HepG2 (cell line): ENCODE data around the gene SKA2. TPM values are rescaled to one million over a fixed set of nuclear protein-coding genes. Genes with fewer than 3 reads are reported as not detected.

ENCODE experiments used
- ATF3 ChIP-seq: sonication (generic); formaldehyde crosslinking; IDR thresholded peaks from 2 replicates; pipeline ENCODE4 v1.4.0; 2020; ENCODE audit warnings: missing genetic modification reagents
- GATAD1 ChIP-seq: IDR thresholded peaks from 2 replicates; pipeline ENCODE4 v1.6.1; 2016; ENCODE audit warnings: missing genetic modification reagents, missing compliant biosample characterization
- KLF16 ChIP-seq, 2 experiments: sonication (generic) in 1 of 2; formaldehyde crosslinking in 1 of 2; IDR thresholded peaks; 2 replicates each; pipeline versions ENCODE4 v1.6.1 to v1.8.0; 2016 to 2023; ENCODE audit warnings: missing genetic modification reagents in 2 of 2, missing compliant biosample characterization in 1 of 2
- MXD4 ChIP-seq: IDR thresholded peaks from 2 replicates; pipeline ENCODE4 v1.6.1; 2016; ENCODE audit warnings: mild to moderate bottlenecking, missing biosample characterization, missing genetic modification reagents
- TAF15 ChIP-seq: fragments of 200-400 bp; formaldehyde crosslinking; IDR thresholded peaks from one replicate; pipeline ENCODE4 v1.6.1; 2018; ENCODE audit warnings: mild to moderate bottlenecking, low read depth, low read length; ENCODE audit not compliant: poor library complexity, severe bottlenecking
- ZBTB42 ChIP-seq: sonication (generic); formaldehyde crosslinking; IDR thresholded peaks from 2 replicates; pipeline ENCODE4 v1.5.0; 2020; ENCODE audit warnings: mild to moderate bottlenecking, missing genetic modification reagents
- ZNF20 ChIP-seq: sonication (generic); formaldehyde crosslinking; IDR thresholded peaks from 2 replicates; pipeline ENCODE4 v1.4.0; 2020; ENCODE audit warnings: mild to moderate bottlenecking, moderate library complexity, missing genetic modification reagents
- ZNF468 ChIP-seq: sonication (generic); formaldehyde crosslinking; IDR thresholded peaks from 2 replicates; pipeline ENCODE4 v1.8.0; 2022; ENCODE audit warnings: mild to moderate bottlenecking, moderate library complexity, missing genetic modification reagents
- ZNF83 ChIP-seq: sonication (generic); formaldehyde crosslinking; IDR thresholded peaks from 2 replicates; pipeline ENCODE4 v1.4.0; 2020; ENCODE audit warnings: missing genetic modification reagents, mild to moderate bottlenecking, borderline replicate concordance
- polyA plus RNA-seq, 8 experiments: library from polyadenylated mRNA; depleted of rRNA in 3 of 8; stranded (reverse) in 7 of 8; unstranded in 1 of 8; fragments of >200 nt; fragmentation: Illumina TruSeq in 4 of 8; extraction: Trizol in 4 of 8; gene quantifications; 2 replicates each; pipeline versions ENCODE4 v1.2.1 to v1.2.3, GENCODE V29; 2011 to 2016; ENCODE audit warnings: low read depth in 4 of 8, missing spikeins in 1 of 8, mixed read lengths in 1 of 8; ENCODE audit not compliant: insufficient read depth in 1 of 8
- total RNA-seq, 5 experiments: library from RNA; depleted of rRNA; stranded (reverse); fragments of >200 nt; fragmentation: Illumina TruSeq; extraction: Trizol; gene quantifications; 2 replicates each; pipeline ENCODE4 v1.2.3, GENCODE V29; 2016; ENCODE audit warnings: low read depth in 1 of 5
- TF ChIP-seq, protein P1 (sequence below): IDR thresholded peaks from 2 replicates; pipeline ENCODE4 v1.6.1; 2018; ENCODE audit warnings: missing genetic modification reagents, mild to moderate bottlenecking, missing compliant biosample characterization
- TF ChIP-seq, protein P2 (sequence below): IDR thresholded peaks from 2 replicates; pipeline ENCODE4 v1.6.1; 2018; ENCODE audit warnings: missing genetic modification reagents
- TF ChIP-seq, protein P3 (sequence below): sonication (generic); formaldehyde crosslinking; IDR thresholded peaks from 2 replicates; pipeline ENCODE4 v1.5.0; 2020; ENCODE audit warnings: missing genetic modification reagents, mild to moderate bottlenecking, borderline replicate concordance
- TF ChIP-seq, protein P4 (sequence below), 2 experiments: fragments of 450-650 bp in 1 of 2; sonication (generic) in 1 of 2; formaldehyde crosslinking in 1 of 2; IDR thresholded peaks; 2 replicates each; pipeline versions ENCODE4 v1.6.1 to v1.8.0; 2016 to 2022; ENCODE audit warnings: antibody characterized with exemption in 1 of 2, mild to moderate bottlenecking in 1 of 2, missing genetic modification reagents in 1 of 2

The SKA2 gene
- total and polyA plus RNA-seq, 2 of the 13 experiments (the other 11 are each of a cell fraction or from before 2014, with no cell fraction given), result 18.6 to 91.8 TPM

- TF ChIP-seq MXD4 (CRISPR knock-in tag) (no peak), ZNF83 (no peak; the same call in 1 of the 2 replicates), ZNF20 (CRISPR knock-in tag) (0 out of 2 replicates have a peak, but pooled peaks have one; percentile 83), GATAD1 (CRISPR knock-in tag) (peak; percentile 92), ZBTB42 (0 out of 2 replicates have a peak, but pooled peaks have one; percentile 88), ATF3 (peak; percentile 13; the same call in 1 of the 2 replicates), TAF15 (no peak), KLF16 (CRISPR knock-in tag; IDR thresholded peaks at IDR 0.05) (peak in 1 of 2 experiments; percentile 61; a peak in 2 of 4 replicates), ZNF468 (CRISPR knock-in tag) (no peak)
- TF ChIP-seq, protein P1, sequence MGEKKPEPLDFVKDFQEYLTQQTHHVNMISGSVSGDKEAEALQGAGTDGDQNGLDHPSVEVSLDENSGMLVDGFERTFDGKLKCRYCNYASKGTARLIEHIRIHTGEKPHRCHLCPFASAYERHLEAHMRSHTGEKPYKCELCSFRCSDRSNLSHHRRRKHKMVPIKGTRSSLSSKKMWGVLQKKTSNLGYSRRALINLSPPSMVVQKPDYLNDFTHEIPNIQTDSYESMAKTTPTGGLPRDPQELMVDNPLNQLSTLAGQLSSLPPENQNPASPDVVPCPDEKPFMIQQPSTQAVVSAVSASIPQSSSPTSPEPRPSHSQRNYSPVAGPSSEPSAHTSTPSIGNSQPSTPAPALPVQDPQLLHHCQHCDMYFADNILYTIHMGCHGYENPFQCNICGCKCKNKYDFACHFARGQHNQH (CRISPR knock-in tag), result peak; percentile 61; the same call in 1 of the 2 replicates
- TF ChIP-seq, protein P2, sequence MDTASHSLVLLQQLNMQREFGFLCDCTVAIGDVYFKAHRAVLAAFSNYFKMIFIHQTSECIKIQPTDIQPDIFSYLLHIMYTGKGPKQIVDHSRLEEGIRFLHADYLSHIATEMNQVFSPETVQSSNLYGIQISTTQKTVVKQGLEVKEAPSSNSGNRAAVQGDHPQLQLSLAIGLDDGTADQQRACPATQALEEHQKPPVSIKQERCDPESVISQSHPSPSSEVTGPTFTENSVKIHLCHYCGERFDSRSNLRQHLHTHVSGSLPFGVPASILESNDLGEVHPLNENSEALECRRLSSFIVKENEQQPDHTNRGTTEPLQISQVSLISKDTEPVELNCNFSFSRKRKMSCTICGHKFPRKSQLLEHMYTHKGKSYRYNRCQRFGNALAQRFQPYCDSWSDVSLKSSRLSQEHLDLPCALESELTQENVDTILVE (CRISPR knock-in tag), result peak; percentile 54
- TF ChIP-seq, protein P3, sequence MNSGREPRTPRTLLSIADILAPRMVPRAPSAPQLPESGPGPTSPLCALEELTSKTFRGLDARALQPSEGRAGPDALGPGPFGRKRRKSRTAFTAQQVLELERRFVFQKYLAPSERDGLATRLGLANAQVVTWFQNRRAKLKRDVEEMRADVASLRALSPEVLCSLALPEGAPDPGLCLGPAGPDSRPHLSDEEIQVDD (CRISPR knock-in tag), result 0 out of 2 replicates have a peak, but pooled peaks have one; percentile 32
- TF ChIP-seq, protein P4, sequence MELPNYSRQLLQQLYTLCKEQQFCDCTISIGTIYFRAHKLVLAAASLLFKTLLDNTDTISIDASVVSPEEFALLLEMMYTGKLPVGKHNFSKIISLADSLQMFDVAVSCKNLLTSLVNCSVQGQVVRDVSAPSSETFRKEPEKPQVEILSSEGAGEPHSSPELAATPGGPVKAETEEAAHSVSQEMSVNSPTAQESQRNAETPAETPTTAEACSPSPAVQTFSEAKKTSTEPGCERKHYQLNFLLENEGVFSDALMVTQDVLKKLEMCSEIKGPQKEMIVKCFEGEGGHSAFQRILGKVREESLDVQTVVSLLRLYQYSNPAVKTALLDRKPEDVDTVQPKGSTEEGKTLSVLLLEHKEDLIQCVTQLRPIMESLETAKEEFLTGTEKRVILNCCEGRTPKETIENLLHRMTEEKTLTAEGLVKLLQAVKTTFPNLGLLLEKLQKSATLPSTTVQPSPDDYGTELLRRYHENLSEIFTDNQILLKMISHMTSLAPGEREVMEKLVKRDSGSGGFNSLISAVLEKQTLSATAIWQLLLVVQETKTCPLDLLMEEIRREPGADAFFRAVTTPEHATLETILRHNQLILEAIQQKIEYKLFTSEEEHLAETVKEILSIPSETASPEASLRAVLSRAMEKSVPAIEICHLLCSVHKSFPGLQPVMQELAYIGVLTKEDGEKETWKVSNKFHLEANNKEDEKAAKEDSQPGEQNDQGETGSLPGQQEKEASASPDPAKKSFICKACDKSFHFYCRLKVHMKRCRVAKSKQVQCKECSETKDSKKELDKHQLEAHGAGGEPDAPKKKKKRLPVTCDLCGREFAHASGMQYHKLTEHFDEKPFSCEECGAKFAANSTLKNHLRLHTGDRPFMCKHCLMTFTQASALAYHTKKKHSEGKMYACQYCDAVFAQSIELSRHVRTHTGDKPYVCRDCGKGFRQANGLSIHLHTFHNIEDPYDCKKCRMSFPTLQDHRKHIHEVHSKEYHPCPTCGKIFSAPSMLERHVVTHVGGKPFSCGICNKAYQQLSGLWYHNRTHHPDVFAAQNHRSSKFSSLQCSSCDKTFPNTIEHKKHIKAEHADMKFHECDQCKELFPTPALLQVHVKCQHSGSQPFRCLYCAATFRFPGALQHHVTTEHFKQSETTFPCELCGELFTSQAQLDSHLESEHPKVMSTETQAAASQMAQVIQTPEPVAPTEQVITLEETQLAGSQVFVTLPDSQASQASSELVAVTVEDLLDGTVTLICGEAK (IDR thresholded peaks at IDR 0.05), result no peak
- TF ChIP-seq, protein P4 (CRISPR knock-in tag; IDR thresholded peaks at IDR 0.05), result 0 out of 2 replicates have a peak, but pooled peaks have one; percentile 36
Measured at GRCh38 chr17:59154721-59155438, at the start of gene SKA2 (continued).
